Neural crest cell (in vitro differentiated cells): ENCODE results near the gene WDR49. TPM values are rescaled to one million over a fixed set of nuclear protein-coding genes. Genes with fewer than 3 reads are reported as not detected.

Experiments used
- DNase-seq: peaks from one replicate; pipeline ENCODE4 v3.0.0; 2021; ENCODE audit warnings: low read depth, mixed read lengths, low spot score
- H3K27ac Mint-ChIP-seq: one replicate; pipeline ENCODE4 v1.8.0; 2021; ENCODE audit warnings: mild to moderate bottlenecking, mixed read lengths; ENCODE audit not compliant: unreplicated experiment
- H3K27me3 Mint-ChIP-seq: 2 replicates; pipeline ENCODE4 v1.8.0; 2021; ENCODE audit warnings: low read depth, mild to moderate bottlenecking, mixed read lengths
- H3K36me3 Mint-ChIP-seq: 2 replicates; pipeline ENCODE4 v1.8.0; 2021; ENCODE audit warnings: low read depth, mild to moderate bottlenecking, mixed read lengths
- H3K4me1 Mint-ChIP-seq: 2 replicates; pipeline ENCODE4 v1.8.0; 2021; ENCODE audit warnings: mixed read lengths
- H3K4me3 Mint-ChIP-seq: one replicate; pipeline ENCODE4 v1.8.0; 2021; ENCODE audit warnings: mild to moderate bottlenecking, mixed read lengths
- H3K9me3 Mint-ChIP-seq: 2 replicates; pipeline ENCODE4 v1.8.0; 2021; ENCODE audit warnings: mixed read lengths
- total RNA-seq: library from RNA; stranded (reverse); gene quantifications from 2 replicates; pipeline ENCODE4 v1.2.1, GENCODE V29; 2021
- TF ChIP-seq, protein P1 (sequence below): fragments of 200-600 bp; sonication (generic); conservative IDR thresholded peaks from 2 replicates; pipeline ENCODE4 v1.5.0; 2021; ENCODE audit warnings: antibody characterized with exemption, mild to moderate bottlenecking

Gene WDR49
- total RNA-seq, 1 donor from 2014 or later, result 5.4 TPM

DNA sequence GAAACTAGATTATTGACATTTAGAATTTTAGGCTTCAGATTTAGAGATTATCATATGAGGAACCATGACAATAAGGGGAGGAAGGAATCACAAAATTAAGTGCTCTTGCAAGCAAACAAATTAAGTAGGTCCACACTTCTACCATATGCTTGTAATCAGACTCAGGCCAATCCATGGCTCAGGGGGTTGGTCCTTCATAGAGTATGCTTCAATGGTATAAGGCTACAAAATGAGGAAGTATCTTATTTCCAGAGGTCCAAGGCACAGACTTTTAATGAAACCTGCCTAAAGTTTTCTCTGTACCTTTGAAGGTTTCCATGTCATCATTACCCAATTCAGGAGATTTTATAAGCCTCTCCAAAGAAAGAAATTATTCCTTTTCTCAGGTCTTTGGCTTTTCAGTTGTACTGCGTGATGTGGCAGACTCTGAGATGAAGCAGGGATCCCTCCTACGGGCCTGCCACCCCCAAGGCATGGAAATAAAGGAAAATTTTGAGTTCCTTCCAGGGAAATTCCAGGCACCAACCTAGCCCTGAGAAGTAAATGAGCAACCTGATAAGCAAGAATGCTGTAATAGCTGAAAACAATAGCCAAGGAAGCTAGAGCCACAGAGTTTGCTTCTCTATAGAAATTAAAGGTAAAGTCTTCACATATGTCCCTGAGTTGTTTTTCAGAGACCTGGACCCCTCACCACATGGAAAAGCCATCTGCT is 216.2 kb downstream of the WDR49 start:
- H3K36me3 Mint-ChIP-seq, result no peaks in the 10 kb centered on the region
- no peak overlapping the region for H3K4me3 Mint-ChIP-seq
- H3K4me1 Mint-ChIP-seq, result no peaks in the 10 kb centered on the region
- no peak for DNase-seq
- no peaks in the 10 kb centered on the region for H3K9me3 Mint-ChIP-seq
- no peak overlapping the region for H3K27ac Mint-ChIP-seq
- no peaks in the 10 kb centered on the region for H3K27me3 Mint-ChIP-seq
- TF ChIP-seq, protein P1, sequence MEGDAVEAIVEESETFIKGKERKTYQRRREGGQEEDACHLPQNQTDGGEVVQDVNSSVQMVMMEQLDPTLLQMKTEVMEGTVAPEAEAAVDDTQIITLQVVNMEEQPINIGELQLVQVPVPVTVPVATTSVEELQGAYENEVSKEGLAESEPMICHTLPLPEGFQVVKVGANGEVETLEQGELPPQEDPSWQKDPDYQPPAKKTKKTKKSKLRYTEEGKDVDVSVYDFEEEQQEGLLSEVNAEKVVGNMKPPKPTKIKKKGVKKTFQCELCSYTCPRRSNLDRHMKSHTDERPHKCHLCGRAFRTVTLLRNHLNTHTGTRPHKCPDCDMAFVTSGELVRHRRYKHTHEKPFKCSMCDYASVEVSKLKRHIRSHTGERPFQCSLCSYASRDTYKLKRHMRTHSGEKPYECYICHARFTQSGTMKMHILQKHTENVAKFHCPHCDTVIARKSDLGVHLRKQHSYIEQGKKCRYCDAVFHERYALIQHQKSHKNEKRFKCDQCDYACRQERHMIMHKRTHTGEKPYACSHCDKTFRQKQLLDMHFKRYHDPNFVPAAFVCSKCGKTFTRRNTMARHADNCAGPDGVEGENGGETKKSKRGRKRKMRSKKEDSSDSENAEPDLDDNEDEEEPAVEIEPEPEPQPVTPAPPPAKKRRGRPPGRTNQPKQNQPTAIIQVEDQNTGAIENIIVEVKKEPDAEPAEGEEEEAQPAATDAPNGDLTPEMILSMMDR, result no peak

Other genes with a start within 250 kb of the WDR49 start
- 0.56 and 0.86 TPM in 2 replicates for gene SERPINI2, start 179.9 kb downstream of the WDR49 start, total RNA-seq
- 34.6 and 35.5 TPM in 2 replicates for gene PDCD10, start 81.0 kb upstream of the WDR49 start, total RNA-seq
- 1.0 TPM in 2 replicates for gene SERPINI1, start 81.8 kb upstream of the WDR49 start, total RNA-seq